ENCODE data around the gene ESPNL.

The ESPNL gene

DNA sequence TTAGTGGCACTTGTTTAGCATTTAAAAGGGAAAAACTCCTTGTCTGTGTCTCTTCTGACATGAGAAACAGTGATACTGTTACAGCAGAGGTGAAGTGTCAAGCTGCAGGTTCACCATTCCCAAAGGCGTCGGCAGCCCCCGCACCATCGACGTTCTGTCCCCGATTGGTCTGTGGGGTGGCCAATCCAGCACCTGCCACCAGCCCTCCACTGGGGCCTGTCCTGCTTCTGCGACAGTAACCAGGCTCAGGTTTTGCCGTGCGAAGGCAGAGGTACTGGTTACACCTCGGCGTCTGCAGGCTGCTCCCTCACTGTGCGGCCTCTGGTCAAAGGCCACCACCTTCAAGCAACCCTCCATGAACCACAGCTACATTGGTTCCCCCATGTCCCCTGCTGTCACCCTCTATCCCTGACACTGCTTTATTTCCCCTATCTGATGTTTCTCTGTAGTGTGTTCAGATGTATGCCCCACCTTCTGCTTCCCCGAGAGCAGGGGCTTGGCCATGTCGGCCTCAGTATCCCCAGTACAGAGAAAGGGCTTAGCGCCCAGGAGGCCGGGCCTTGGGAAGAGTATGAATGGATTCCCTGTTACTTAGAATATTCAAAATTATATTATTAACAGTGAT lies 8.6 kb upstream of the ESPNL start:
- no peak overlapping the region for H2AK5ac ChIP-seq (ENCODE audit: low read length, severe bottlenecking)
- DNase-seq: no peak
- no peak overlapping the region for H2BK5ac ChIP-seq (ENCODE audit: low read depth, low read length, poor library complexity, severe bottlenecking)
- H3K9ac ChIP-seq (ENCODE audit: low read length): no peak overlapping the region
- no peak overlapping the region for H2BK120ac ChIP-seq (ENCODE audit: low read depth, low read length)
- no peak overlapping the region for H2BK12ac ChIP-seq (ENCODE audit: low read length in 2 of 2)
- peaks cover 7% of the 10 kb centered on the region for H3K4me1 ChIP-seq (ENCODE audit: control insufficient read depth, insufficient read depth, low read depth, low read length)
- H3K14ac ChIP-seq (ENCODE audit: low read length in 2 of 2): no peak overlapping the region
- no peak overlapping the region for H3K4me3 ChIP-seq (ENCODE audit: insufficient read depth in 1 of 2, low read depth in 1 of 2, low read length in 2 of 2)
- no peak overlapping the region for H3K23ac ChIP-seq (ENCODE audit: low read length in 2 of 2)
- H4K91ac ChIP-seq (ENCODE audit: low read length): no peak overlapping the region
- no peak overlapping the region for H2AFZ ChIP-seq (ENCODE audit: low read depth, low read length)
- H3K4me2 ChIP-seq (ENCODE audit: low read length, poor library complexity, severe bottlenecking): no peak overlapping the region
- H3K27ac ChIP-seq (ENCODE audit: low read length, poor library complexity, severe bottlenecking): no peak overlapping the region
- H3K79me1 ChIP-seq (replicated peaks; ENCODE audit: low read length, poor library complexity, severe bottlenecking): no peaks in the 10 kb centered on the region
- peaks cover 4 to 21% of the 10 kb centered on the region in 2 experiments for H3K36me3 ChIP-seq (ENCODE audit: control insufficient read depth in 1 of 2, insufficient read depth in 2 of 2, low read depth in 1 of 2, low read length in 2 of 2)
- no peak overlapping the region for H2BK15ac ChIP-seq (ENCODE audit: low read depth, poor library complexity, severe bottlenecking)
- H3K18ac ChIP-seq (ENCODE audit: low read depth in 1 of 2, low read length in 2 of 2): no peak overlapping the region
- H3K27me3 ChIP-seq (ENCODE audit: control insufficient read depth in 1 of 2, insufficient read depth in 1 of 2, low read length in 2 of 2): no peaks in the 10 kb centered on the region
- H4K8ac ChIP-seq (ENCODE audit: low read length): no peak overlapping the region
- WGBS: 98% methylated on average over 14 of the region's 16 CpGs
- no peak overlapping the region for H3K4ac ChIP-seq (ENCODE audit: low read depth in 1 of 2, low read length in 2 of 2)
- H3K9me3 ChIP-seq (ENCODE audit: control insufficient read depth, low read length): no peaks in the 10 kb centered on the region

- no peak overlapping the region for H2BK120ac ChIP-seq (ENCODE audit: low read depth, low read length)
- no peaks in the 10 kb centered on the region for H3K27me3 ChIP-seq (ENCODE audit: control insufficient read depth in 1 of 2, insufficient read depth in 1 of 2, low read length in 2 of 2)
- H3K18ac ChIP-seq (ENCODE audit: low read depth in 1 of 2, low read length in 2 of 2): no peak overlapping the region
- H3K79me1 ChIP-seq (replicated peaks; ENCODE audit: low read length, poor library complexity, severe bottlenecking): no peaks in the 10 kb centered on the region
- no peak overlapping the region for H3K4me2 ChIP-seq (ENCODE audit: low read length, poor library complexity, severe bottlenecking)
- no peaks in the 10 kb centered on the region for H3K9me3 ChIP-seq (ENCODE audit: control insufficient read depth, low read length)
- no peak overlapping the region for H2AFZ ChIP-seq (ENCODE audit: low read depth, low read length)
- no peak overlapping the region for H2BK15ac ChIP-seq (ENCODE audit: low read depth, poor library complexity, severe bottlenecking)
- no peak for DNase-seq
- H3K4ac ChIP-seq (ENCODE audit: low read depth in 1 of 2, low read length in 2 of 2): no peak overlapping the region
- H2BK12ac ChIP-seq (ENCODE audit: low read length in 2 of 2): no peak overlapping the region
- H4K91ac ChIP-seq (ENCODE audit: low read length): no peak overlapping the region
- no peak overlapping the region for H3K4me3 ChIP-seq (ENCODE audit: insufficient read depth in 1 of 2, low read depth in 1 of 2, low read length in 2 of 2)
- peaks cover 17% of the 10 kb centered on the region for H3K4me1 ChIP-seq (ENCODE audit: control insufficient read depth, insufficient read depth, low read depth, low read length)
- no peak overlapping the region for H4K8ac ChIP-seq (ENCODE audit: low read length)
- H3K36me3 ChIP-seq (ENCODE audit: control insufficient read depth in 1 of 2, insufficient read depth in 2 of 2, low read depth in 1 of 2, low read length in 2 of 2): peaks cover 4 to 21% of the 10 kb centered on the region in 2 experiments
- H2BK5ac ChIP-seq (ENCODE audit: low read depth, low read length, poor library complexity, severe bottlenecking): no peak overlapping the region
- H3K23ac ChIP-seq (ENCODE audit: low read length in 2 of 2): no peak overlapping the region
- 94% methylated on average over 12 of the region's 12 CpGs for WGBS
- H3K9ac ChIP-seq (ENCODE audit: low read length): no peak overlapping the region
- H2AK5ac ChIP-seq (ENCODE audit: low read length, severe bottlenecking): no peak overlapping the region
- H3K27ac ChIP-seq (ENCODE audit: low read length, poor library complexity, severe bottlenecking): no peak overlapping the region
- no peak overlapping the region for H3K14ac ChIP-seq (ENCODE audit: low read length in 2 of 2)
Observed at GRCh38 chr2:238092486-238093035, 7.6 kb upstream of the ESPNL start.

DNA sequence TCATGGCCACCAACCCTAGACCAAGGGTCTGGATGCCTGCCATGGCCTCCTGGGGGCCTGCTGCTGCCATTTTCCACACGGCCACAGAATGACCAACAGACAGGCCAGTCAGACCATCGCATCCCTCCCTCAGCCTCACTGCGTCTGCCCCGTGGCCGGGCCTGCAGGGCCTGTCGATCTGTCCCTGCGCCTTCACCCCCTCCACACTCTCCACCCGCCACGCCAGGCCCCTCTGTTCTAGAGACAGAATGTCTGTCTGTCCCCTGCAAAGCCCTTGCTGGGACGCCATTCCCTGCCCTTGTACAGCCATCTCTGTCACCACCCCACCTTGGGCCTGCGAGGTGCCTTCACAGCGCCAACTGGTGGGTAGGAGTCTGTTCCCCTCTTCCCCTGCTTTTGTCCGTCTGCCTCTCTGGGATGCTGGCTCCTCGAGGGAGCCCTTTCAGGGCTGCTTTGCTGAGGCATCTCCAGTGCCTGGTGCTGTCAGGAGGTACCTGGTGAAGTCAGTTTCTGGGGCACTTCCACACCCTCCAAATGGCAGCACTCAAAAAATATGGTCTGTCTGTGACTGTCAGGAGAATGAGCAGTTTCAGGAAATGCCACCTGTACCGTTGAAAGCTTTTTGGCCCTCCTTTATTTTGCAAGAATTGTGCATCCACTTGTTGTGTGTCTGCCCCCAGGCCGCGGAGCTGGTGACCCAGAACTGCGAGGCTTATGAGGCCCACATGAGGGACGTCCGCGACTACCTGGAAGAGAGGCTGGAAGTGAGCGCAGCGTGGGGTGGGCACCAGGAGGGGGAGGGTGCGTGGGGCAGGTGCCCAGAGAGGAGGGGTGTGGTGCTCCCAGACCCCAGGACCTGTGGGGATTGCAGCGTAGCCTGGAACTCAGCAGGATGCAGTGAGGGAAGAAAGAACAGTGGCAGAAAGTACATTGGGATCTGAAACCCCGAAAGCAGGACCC lies 6.7 kb upstream of the ESPNL start:
- Histone ChIP-seq H2BK5ac (ENCODE audit: low read depth, low read length, poor library complexity, severe bottlenecking) (no peak overlapping the region), H3K9me3 (ENCODE audit: control insufficient read depth, low read length) (no peaks in the 10 kb centered on the region), H3K18ac (ENCODE audit: low read depth in 1 of 2, low read length in 2 of 2) (no peak overlapping the region), H2BK120ac (ENCODE audit: low read depth, low read length) (no peak overlapping the region), H3K23ac (ENCODE audit: low read length in 2 of 2) (no peak overlapping the region), H3K4ac (ENCODE audit: low read depth in 1 of 2, low read length in 2 of 2) (no peak overlapping the region), H4K8ac (ENCODE audit: low read length) (no peak overlapping the region), H3K79me1 (replicated peaks; ENCODE audit: low read length, poor library complexity, severe bottlenecking) (no peaks in the 10 kb centered on the region), H2BK12ac (ENCODE audit: low read length in 2 of 2) (no peak overlapping the region), H2BK15ac (ENCODE audit: low read depth, poor library complexity, severe bottlenecking) (no peak overlapping the region), H3K4me3 (ENCODE audit: insufficient read depth in 1 of 2, low read depth in 1 of 2, low read length in 2 of 2) (no peak overlapping the region), H3K4me2 (ENCODE audit: low read length, poor library complexity, severe bottlenecking) (no peak overlapping the region), H3K27me3 (ENCODE audit: control insufficient read depth in 1 of 2, insufficient read depth in 1 of 2, low read length in 2 of 2) (no peaks in the 10 kb centered on the region), H4K91ac (ENCODE audit: low read length) (no peak overlapping the region), H3K14ac (ENCODE audit: low read length in 2 of 2) (no peak overlapping the region), H3K9ac (ENCODE audit: low read length) (no peak overlapping the region), H3K4me1 (ENCODE audit: control insufficient read depth, insufficient read depth, low read depth, low read length) (peaks cover 25% of the 10 kb centered on the region), H3K36me3 (ENCODE audit: control insufficient read depth in 1 of 2, insufficient read depth in 2 of 2, low read depth in 1 of 2, low read length in 2 of 2) (peaks cover 4 to 27% of the 10 kb centered on the region in 2 experiments), H3K27ac (ENCODE audit: low read length, poor library complexity, severe bottlenecking) (no peak overlapping the region), H2AK5ac (ENCODE audit: low read length, severe bottlenecking) (no peak overlapping the region), H2AFZ (ENCODE audit: low read depth, low read length) (no peak overlapping the region)
- WGBS: 93% methylated on average over 24 of the region's 26 CpGs
- DNase-seq: no peak

DNA sequence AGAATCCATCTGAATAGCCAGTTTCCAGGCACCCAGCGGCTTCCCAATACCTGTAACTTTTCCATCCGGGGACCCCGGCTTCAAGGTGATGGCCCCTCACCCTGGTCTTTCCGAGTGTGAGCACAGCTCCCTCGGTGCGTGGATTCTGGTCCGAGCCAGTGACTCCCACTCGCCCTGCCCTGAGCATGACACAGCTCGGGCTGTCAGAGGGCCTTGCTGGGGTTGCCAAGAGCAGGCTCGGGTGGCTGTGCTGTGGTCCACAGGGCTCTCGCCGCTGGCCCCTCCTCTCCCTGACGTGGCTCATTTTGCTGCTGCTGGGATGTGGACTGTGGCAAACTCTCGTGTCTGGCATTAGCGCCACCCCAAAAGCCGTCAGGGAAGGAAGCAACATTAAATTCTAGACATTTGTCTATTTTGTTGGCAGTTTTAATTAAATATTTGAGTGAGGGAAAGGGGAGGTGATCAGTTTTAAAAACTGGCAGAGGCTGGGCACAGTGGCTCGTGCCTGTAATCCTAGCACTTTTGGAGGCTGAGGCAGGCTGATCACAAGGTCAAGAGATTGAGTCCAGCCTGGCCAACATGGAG lies 5.6 kb upstream of the ESPNL start:
- H3K4me1 ChIP-seq (ENCODE audit: control insufficient read depth, insufficient read depth, low read depth, low read length): peaks cover 32% of the 10 kb centered on the region
- H3K9me3 ChIP-seq (ENCODE audit: control insufficient read depth, low read length): no peaks in the 10 kb centered on the region
- DNase-seq: no peak

More for the DNA sequence above, 5.6 kb upstream of the ESPNL start:
- Histone ChIP-seq H3K4ac (ENCODE audit: low read depth in 1 of 2, low read length in 2 of 2) (no peak overlapping the region), H3K23ac (ENCODE audit: low read length in 2 of 2) (no peak overlapping the region), H2BK120ac (ENCODE audit: low read depth, low read length) (no peak overlapping the region), H3K4me2 (ENCODE audit: low read length, poor library complexity, severe bottlenecking) (no peak overlapping the region), H2AFZ (ENCODE audit: low read depth, low read length) (no peak overlapping the region), H3K14ac (ENCODE audit: low read length in 2 of 2) (no peak overlapping the region), H3K79me1 (replicated peaks; ENCODE audit: low read length, poor library complexity, severe bottlenecking) (no peaks in the 10 kb centered on the region), H3K4me3 (ENCODE audit: insufficient read depth in 1 of 2, low read depth in 1 of 2, low read length in 2 of 2) (no peak overlapping the region), H2BK5ac (ENCODE audit: low read depth, low read length, poor library complexity, severe bottlenecking) (no peak overlapping the region), H2AK5ac (ENCODE audit: low read length, severe bottlenecking) (no peak overlapping the region), H3K27ac (ENCODE audit: low read length, poor library complexity, severe bottlenecking) (no peak overlapping the region), H3K9ac (ENCODE audit: low read length) (no peak overlapping the region), H3K27me3 (ENCODE audit: control insufficient read depth in 1 of 2, insufficient read depth in 1 of 2, low read length in 2 of 2) (no peaks in the 10 kb centered on the region), H2BK15ac (ENCODE audit: low read depth, poor library complexity, severe bottlenecking) (no peak overlapping the region), H4K8ac (ENCODE audit: low read length) (no peak overlapping the region), H3K36me3 (ENCODE audit: control insufficient read depth in 1 of 2, insufficient read depth in 2 of 2, low read depth in 1 of 2, low read length in 2 of 2) (peaks cover 4 to 27% of the 10 kb centered on the region in 2 experiments), H4K91ac (ENCODE audit: low read length) (no peak overlapping the region), H2BK12ac (ENCODE audit: low read length in 2 of 2) (no peak overlapping the region), H3K18ac (ENCODE audit: low read depth in 1 of 2, low read length in 2 of 2) (no peak overlapping the region)
- 93% methylated on average over 17 of the region's 17 CpGs for WGBS
